Mammary epithelial cell (primary cell): Measurements from ENCODE around the gene EFR3B.

Experiments used
- EZH2 ChIP-seq: IDR thresholded peaks from 2 replicates; pipeline ENCODE4 v1.6.1; 2012; ENCODE audit warnings: low read length, inconsistent platforms, borderline replicate concordance
- TF ChIP-seq, protein P1 (sequence below), 2 donors: IDR thresholded peaks in 1 of 2; conservative IDR thresholded peaks in 1 of 2; 2 replicates each; pipeline ENCODE4 v1.5.1; 2011 to 2012; ENCODE audit warnings: inconsistent platforms in 2 of 2, low read length in 2 of 2, mild to moderate bottlenecking in 2 of 2, control low read depth in 1 of 2, low read depth in 1 of 2; ENCODE audit not compliant: insufficient read depth in 1 of 2; ENCODE audit errors: extremely low read depth in 1 of 2

DNA sequence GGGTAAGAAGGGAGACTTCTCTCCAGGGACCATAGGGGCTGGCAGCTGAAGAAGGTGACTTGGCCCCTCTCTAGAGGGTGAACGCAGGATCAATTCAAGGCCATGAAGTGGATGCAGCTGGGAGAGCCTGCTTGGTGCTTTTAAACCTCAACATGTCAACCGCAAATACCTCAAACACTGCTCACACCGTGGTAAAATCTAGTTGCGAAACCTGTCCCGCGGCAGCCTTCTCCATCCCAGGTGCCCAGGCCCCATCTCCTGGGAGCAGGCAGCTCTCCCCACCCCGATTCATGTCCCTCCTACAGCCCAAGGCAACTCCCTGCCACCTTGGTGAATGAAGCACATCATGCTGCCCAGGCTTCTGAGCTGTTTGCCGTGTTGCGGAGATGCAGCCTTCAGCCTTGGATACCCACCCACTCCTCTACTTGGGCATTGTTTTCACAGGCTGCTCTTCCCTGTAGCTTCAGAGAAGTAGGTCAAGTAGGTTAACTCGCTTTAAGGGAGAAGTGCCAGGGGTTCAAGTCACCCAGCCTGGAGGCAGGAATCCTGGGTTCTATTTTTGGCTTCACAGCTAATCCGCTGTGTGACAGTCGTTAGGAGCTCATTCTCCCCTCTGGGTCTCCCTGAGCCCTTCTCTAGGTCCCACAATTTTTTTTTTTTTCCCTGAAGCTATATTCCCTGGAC, 6.2 kb upstream of the EFR3B start:
- TF ChIP-seq EZH2: no peak
- TF ChIP-seq, protein P1, sequence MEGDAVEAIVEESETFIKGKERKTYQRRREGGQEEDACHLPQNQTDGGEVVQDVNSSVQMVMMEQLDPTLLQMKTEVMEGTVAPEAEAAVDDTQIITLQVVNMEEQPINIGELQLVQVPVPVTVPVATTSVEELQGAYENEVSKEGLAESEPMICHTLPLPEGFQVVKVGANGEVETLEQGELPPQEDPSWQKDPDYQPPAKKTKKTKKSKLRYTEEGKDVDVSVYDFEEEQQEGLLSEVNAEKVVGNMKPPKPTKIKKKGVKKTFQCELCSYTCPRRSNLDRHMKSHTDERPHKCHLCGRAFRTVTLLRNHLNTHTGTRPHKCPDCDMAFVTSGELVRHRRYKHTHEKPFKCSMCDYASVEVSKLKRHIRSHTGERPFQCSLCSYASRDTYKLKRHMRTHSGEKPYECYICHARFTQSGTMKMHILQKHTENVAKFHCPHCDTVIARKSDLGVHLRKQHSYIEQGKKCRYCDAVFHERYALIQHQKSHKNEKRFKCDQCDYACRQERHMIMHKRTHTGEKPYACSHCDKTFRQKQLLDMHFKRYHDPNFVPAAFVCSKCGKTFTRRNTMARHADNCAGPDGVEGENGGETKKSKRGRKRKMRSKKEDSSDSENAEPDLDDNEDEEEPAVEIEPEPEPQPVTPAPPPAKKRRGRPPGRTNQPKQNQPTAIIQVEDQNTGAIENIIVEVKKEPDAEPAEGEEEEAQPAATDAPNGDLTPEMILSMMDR (conservative IDR thresholded peaks at IDR 0.05 in 1 of 2, IDR thresholded peaks at IDR 0.05 in 1 of 2; ENCODE audit: extremely low read depth in 1 of 2, insufficient read depth in 1 of 2, low read depth in 1 of 2, low read length in 2 of 2): no peak
